OCI-LY3 (cell line): ENCODE results near the gene CHMP4B.

ENCODE experiments used
- CTCF ChIP-seq: fragments of 200-600, 300-600 bp; sonication (generic); IDR thresholded peaks from 2 replicates; pipeline ENCODE4 v1.5.1; 2014; ENCODE audit warnings: antibody characterized with exemption, low read length, low read depth
- EZH2phosphoT487 ChIP-seq: fragments of 200-600 bp; shearing (Covaris generic); IDR thresholded peaks from 2 replicates; pipeline ENCODE4 v1.6.1; 2018; ENCODE audit warnings: antibody characterized with exemption, mixed run types, low read depth

DNA sequence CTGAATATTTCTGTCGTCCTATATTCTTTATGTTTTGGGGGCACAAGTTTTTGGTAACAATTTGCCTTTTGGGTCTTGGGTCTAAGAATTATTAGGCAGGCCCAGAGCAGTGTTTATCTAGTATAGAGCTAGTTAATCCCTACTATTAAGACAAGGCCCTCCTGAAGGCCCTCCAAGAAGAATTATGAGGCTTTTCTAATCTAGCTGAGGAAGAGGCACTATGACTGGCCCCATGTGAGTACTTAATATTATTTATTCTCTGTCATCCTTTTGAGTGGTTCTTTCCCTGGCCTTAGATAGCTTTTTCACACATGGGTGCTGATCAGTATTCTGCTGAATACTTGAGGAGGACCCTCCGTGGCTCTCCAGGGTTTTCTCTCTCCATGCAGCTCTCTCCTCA is 25.1 kb downstream of the CHMP4B start:
- TF ChIP-seq CTCF (no peak), EZH2phosphoT487 (no peak)
